Body of pancreas (tissue), 4 donors: ENCODE results near the gene CAPN1. TPM values are rescaled to one million over a fixed set of nuclear protein-coding genes. Genes with fewer than 3 reads are reported as not detected.

Experiments used
- ATAC-seq: fragments of 150-250 bp; one replicate; pipeline ENCODE4 v1.9.1; 2016
- DNase-seq, 4 donors: peaks; one replicate each; pipeline ENCODE4 v3.0.0-alpha.2; 2019
- H3K27ac ChIP-seq, 4 donors: fragments of 200-600 bp; sonication (generic); 1 replicate in 3 of 4; 2 replicates in 1 of 4; pipeline versions ENCODE4 v1.5.1 to v1.6.1; 2016 to 2019; ENCODE audit warnings: mild to moderate bottlenecking in 1 of 4, mixed read lengths in 1 of 4, moderate library complexity in 1 of 4
- H3K27me3 ChIP-seq, 2 donors: fragments of 200-600 bp; sonication (generic); one replicate each; pipeline ENCODE4 v1.6.0; 2016; ENCODE audit warnings: mild to moderate bottlenecking in 1 of 2
- H3K36me3 ChIP-seq, 2 donors: fragments of 200-600 bp; sonication (generic); replicated peaks in 1 of 2; 2 replicates each; pipeline ENCODE4 v1.5.1; 2016; ENCODE audit warnings: low read depth in 2 of 2; ENCODE audit not compliant: insufficient read depth in 1 of 2
- H3K4me1 ChIP-seq: fragments of 200-600 bp; sonication (generic); one replicate; pipeline ENCODE4 v1.6.0; 2016
- H3K4me3 ChIP-seq, 2 donors: fragments of 200-600 bp; sonication (generic); 1 replicate in 1 of 2; 2 replicates in 1 of 2; pipeline ENCODE4 v1.5.1; 2016 to 2019
- H3K9me3 ChIP-seq, 3 donors: fragments of 200-600 bp; sonication (generic); 1 replicate in 2 of 3; 2 replicates in 1 of 3; pipeline ENCODE4 v1.5.1; 2016
- CTCF ChIP-seq, 7 experiments: fragments of 450-650 bp in 4 of 7; fragments of 200-600 bp in 3 of 7; sonication (generic) in 3 of 7; IDR thresholded peaks; one replicate each; pipeline ENCODE4 v1.5.1; 2016 to 2019; ENCODE audit warnings: antibody characterized with exemption in 7 of 7
- POLR2A ChIP-seq, 3 donors: fragments of 450-650 bp; IDR thresholded peaks; one replicate each; pipeline ENCODE4 v1.6.1; 2016; ENCODE audit warnings: antibody characterized with exemption in 3 of 3, mild to moderate bottlenecking in 2 of 3
- WGBS, 2 donors: methylation state at CpG; one replicate each; pipeline ENCODE4 v1.1.5; 2017; 5-methylcytosine and 5-hydroxymethylcytosine counted together
- intact Hi-C: fragments of 100-400 bp; cut with DNase I; formaldehyde crosslinking; loops from one replicate; pipeline ENCODE4 v1.15.1; 2023
- small RNA-seq: library from RNA; depleted of rRNA; stranded (forward); fragments of <200 nt; gene quantifications from one replicate; pipeline ENCODE3, GENCODE V24; 2016
- total RNA-seq, 2 donors: library from RNA; depleted of rRNA; stranded (reverse); fragments of >200 nt; gene quantifications; one replicate each; pipeline ENCODE4 v1.1.0, GENCODE V29; 2016

Gene CAPN1
- total RNA-seq, 2 donors from 2014 or later = 142 to 245 TPM

GRCh38 chr11:65260756-65261590 is 79.2 kb downstream of the CAPN1 start:
- no peak for DNase-seq
- no peaks in the 10 kb centered on the region for H3K9me3 ChIP-seq
- peak overlapping the region; percentile 60 to 91 (median 85) for H3K27ac ChIP-seq
- 54 to 60% methylated on average over 21 to 26 of the region's 26 CpGs for WGBS, 2 donors
- H3K36me3 ChIP-seq = no peaks in the 10 kb centered on the region
- TF ChIP-seq POLR2A (IDR thresholded peaks at IDR 0.05) (no peak), CTCF (IDR thresholded peaks at IDR 0.05) (no peak)
- peaks cover 24% of the 10 kb centered on the region for H3K4me1 ChIP-seq
- intact Hi-C loops = no loop called here
- no peak overlapping the region for H3K4me3 ChIP-seq
- no peaks in the 10 kb centered on the region for H3K27me3 ChIP-seq
- ATAC-seq = no peak

Small RNAs within 50 kb of the gene (small RNA-seq; reads per million reads assigned to genes)
- gene HIGD1AP10 (not detected), gene PDCL2P2 (not detected), gene RNU2-23P (0.23 reads per million)

Other genes with a start within 250 kb of the CAPN1 start
- 10 to 100 TPM in 1 of 2 donors, 1 to 10 TPM in 1; 7.3 to 18.5 TPM for gene GPHA2, start 246.0 kb upstream of the CAPN1 start, total RNA-seq
- gene MAJIN, start 209.8 kb upstream of the CAPN1 start, total RNA-seq = under 1 TPM in 1 of 2 donors, not detected in 1; 0.78 TPM
- gene BATF2, start 185.0 kb upstream of the CAPN1 start, total RNA-seq = 10 to 100 TPM in 1 of 2 donors, 1 to 10 TPM in 1; 2.3 to 20.8 TPM
- gene ARL2, start 167.8 kb upstream of the CAPN1 start, total RNA-seq = 10 to 100 TPM; 67.6 to 75.5 TPM
- gene SNX15, start 154.5 kb upstream of the CAPN1 start, total RNA-seq = 10 to 100 TPM in 1 of 2 donors, 1 to 10 TPM in 1; 7.9 to 10.6 TPM
- gene SAC3D1, start 140.7 kb upstream of the CAPN1 start, total RNA-seq = 10 to 100 TPM in 1 of 2 donors, 1 to 10 TPM in 1; 5.4 to 30.3 TPM
- gene NAALADL1, start 123.4 kb upstream of the CAPN1 start, total RNA-seq = 10 to 100 TPM in 1 of 2 donors, 1 to 10 TPM in 1; 1.6 to 11.5 TPM
- gene CDCA5, start 97.9 kb upstream of the CAPN1 start, total RNA-seq = 1 to 10 TPM in 1 of 2 donors, not detected in 1; 2.3 TPM
- gene ZFPL1, start 97.7 kb upstream of the CAPN1 start, total RNA-seq = 10 to 100 TPM; 23.1 to 29.3 TPM
- 100 to 1,000 TPM; 206 to 360 TPM for gene VPS51, start 85.7 kb upstream of the CAPN1 start, total RNA-seq
- 10 to 100 TPM; 25.4 to 85.6 TPM for gene TM7SF2, start 70.1 kb upstream of the CAPN1 start, total RNA-seq
- gene ZNHIT2, start 64.2 kb upstream of the CAPN1 start, total RNA-seq = 10 to 100 TPM; 18.7 to 33.9 TPM
- gene FAU, start 59.8 kb upstream of the CAPN1 start, total RNA-seq = 1,000 to 10,000 TPM; 1,320 to 1,355 TPM
- 10 to 100 TPM; 34.2 to 35.6 TPM for gene MRPL49, start 59.6 kb upstream of the CAPN1 start, total RNA-seq
- gene SYVN1, start 47.4 kb upstream of the CAPN1 start, total RNA-seq = 10 to 100 TPM; 41.0 to 97.2 TPM
- gene SPDYC, start 11.7 kb upstream of the CAPN1 start, total RNA-seq = not detected
- gene POLA2, start 80.0 kb downstream of the CAPN1 start, total RNA-seq = 10 to 100 TPM in 1 of 2 donors, 1 to 10 TPM in 1; 7.3 to 19.1 TPM
- 10 to 100 TPM in 1 of 2 donors, 1 to 10 TPM in 1; 8.3 to 16.8 TPM for gene CDC42EP2, start 132.9 kb downstream of the CAPN1 start, total RNA-seq
- 10 to 100 TPM; 18.1 to 30.1 TPM for gene DPF2, start 151.9 kb downstream of the CAPN1 start, total RNA-seq
- gene TIGD3, start 172.8 kb downstream of the CAPN1 start, total RNA-seq = not detected
- gene SLC25A45, start 200.7 kb downstream of the CAPN1 start, total RNA-seq = 10 to 100 TPM; 52.4 to 67.2 TPM
- 10 to 100 TPM; 20.0 to 46.8 TPM for gene FRMD8, start 204.7 kb downstream of the CAPN1 start, total RNA-seq
- 100 to 1,000 TPM; 376 to 539 TPM for gene NEAT1, start 240.9 kb downstream of the CAPN1 start, total RNA-seq